Mesendoderm (in vitro differentiated cells): ENCODE results near the gene LGALS4.

Experiments
- DNase-seq: peaks from one replicate; pipeline ENCODE4 v3.0.0; 2013
- H2AK5ac ChIP-seq: 2 replicates; pipeline ENCODE4 v1.6.1; 2013; ENCODE audit warnings: low read length, inconsistent platforms
- H2BK120ac ChIP-seq: 2 replicates; pipeline ENCODE4 v1.6.1; 2013; ENCODE audit warnings: low read depth, mild to moderate bottlenecking, low read length, moderate library complexity, mixed read lengths
- H2BK15ac ChIP-seq: replicated peaks from 2 replicates; pipeline ENCODE4 v1.6.1; 2013; ENCODE audit warnings: low read depth, mild to moderate bottlenecking, moderate library complexity
- H2BK5ac ChIP-seq: 2 replicates; pipeline ENCODE4 v1.6.1; 2013; ENCODE audit warnings: low read length, inconsistent platforms
- H3K18ac ChIP-seq: 2 replicates; pipeline ENCODE4 v1.6.1; 2013; ENCODE audit warnings: mild to moderate bottlenecking, low read length, mixed read lengths
- H3K23ac ChIP-seq: one replicate; pipeline ENCODE4 v1.6.1; 2013; ENCODE audit warnings: low read length
- H3K27ac ChIP-seq: 2 replicates; pipeline ENCODE4 v1.5.1; 2013; ENCODE audit warnings: low read depth, mild to moderate bottlenecking, inconsistent platforms, low read length, moderate library complexity
- H3K27me3 ChIP-seq: 2 replicates; pipeline ENCODE4 v1.6.1; 2013; ENCODE audit warnings: low read length, control low read depth, mild to moderate bottlenecking, inconsistent platforms; ENCODE audit not compliant: insufficient read depth, poor library complexity
- H3K36me3 ChIP-seq: 2 replicates; pipeline ENCODE4 v1.6.1; 2013; ENCODE audit warnings: low read length, inconsistent platforms; ENCODE audit not compliant: control insufficient read depth, insufficient read depth
- H3K4ac ChIP-seq: one replicate; pipeline ENCODE4 v1.6.1; 2013; ENCODE audit warnings: low read depth, mild to moderate bottlenecking, low read length, moderate library complexity
- H3K4me1 ChIP-seq: 2 replicates; pipeline ENCODE4 v1.6.1; 2013; ENCODE audit warnings: low read depth, low read length, inconsistent platforms; ENCODE audit not compliant: control insufficient read depth
- H3K4me2 ChIP-seq: 2 replicates; pipeline ENCODE4 v1.6.1; 2013; ENCODE audit warnings: low read length
- H3K4me3 ChIP-seq: 2 replicates; pipeline ENCODE4 v1.5.1; 2013; ENCODE audit warnings: mild to moderate bottlenecking, low read length
- H3K56ac ChIP-seq: one replicate; pipeline ENCODE4 v1.6.1; 2013; ENCODE audit warnings: low read length
- H3K79me1 ChIP-seq: 2 replicates; pipeline ENCODE4 v1.6.1; 2013; ENCODE audit warnings: low read length, inconsistent platforms
- H3K79me2 ChIP-seq: 2 replicates; pipeline ENCODE4 v1.6.1; 2013; ENCODE audit warnings: mild to moderate bottlenecking, low read length; ENCODE audit not compliant: control insufficient read depth, insufficient read depth
- H3K9ac ChIP-seq: 2 replicates; pipeline ENCODE4 v1.6.1; 2013; ENCODE audit warnings: low read length, inconsistent platforms
- H4K5ac ChIP-seq: one replicate; pipeline ENCODE4 v1.6.1; 2013; ENCODE audit warnings: low read length
- H4K8ac ChIP-seq: one replicate; pipeline ENCODE4 v1.6.1; 2013; ENCODE audit warnings: low read depth, mild to moderate bottlenecking, control low read depth, low read length, moderate library complexity
- WGBS: extraction: QIAGEN DNeasy Blood & Tissue Kit; methylation state at CpG from one replicate; pipeline ENCODE4 v1.1.7; 2013; ENCODE audit warnings: low lambda C conversion rate, missing lambda C conversion rate; ENCODE audit not compliant: insufficient coverage; ENCODE audit errors: extremely low coverage; 5-methylcytosine and 5-hydroxymethylcytosine counted together

Gene LGALS4

GRCh38 chr19:38841180-38841766 is 28.5 kb upstream of the LGALS4 start:
- H3K4ac ChIP-seq: no peak overlapping the region
- no CpG with 5 or more reads among the region's 12 CpGs for WGBS
- peaks cover 67% of the 10 kb centered on the region for H3K36me3 ChIP-seq

GRCh38 chr19:38840583-38840968 is 27.8 kb upstream of the LGALS4 start:
- Histone ChIP-seq H3K4me3 (no peak overlapping the region), H3K36me3 (peaks cover 63% of the 10 kb centered on the region), H2BK5ac (no peak overlapping the region), H2BK15ac (no peak overlapping the region), H3K79me2 (peaks cover 25% of the 10 kb centered on the region), H2BK120ac (no peak overlapping the region), H4K5ac (no peak overlapping the region), H3K9ac (no peak overlapping the region), H3K79me1 (peaks cover 26% of the 10 kb centered on the region), H3K27ac (no peak overlapping the region), H3K23ac (no peak overlapping the region), H4K8ac (no peak overlapping the region), H3K4me2 (no peak overlapping the region), H3K4ac (no peak overlapping the region), H3K27me3 (no peaks in the 10 kb centered on the region), H2AK5ac (no peak overlapping the region), H3K56ac (no peak overlapping the region), H3K18ac (no peak overlapping the region), H3K4me1 (no peaks in the 10 kb centered on the region)
- WGBS: no CpG with 5 or more reads among the region's 5 CpGs
- DNase-seq: no peak

More at GRCh38 chr19:38841180-38841766, 28.5 kb upstream of the LGALS4 start:
- Histone ChIP-seq H3K4me1 (no peaks in the 10 kb centered on the region), H2BK15ac (no peak overlapping the region), H2BK5ac (no peak overlapping the region), H4K8ac (no peak overlapping the region), H3K79me2 (peaks cover 32% of the 10 kb centered on the region), H3K9ac (no peak overlapping the region), H2AK5ac (no peak overlapping the region), H3K79me1 (peaks cover 31% of the 10 kb centered on the region), H3K18ac (no peak overlapping the region), H2BK120ac (no peak overlapping the region), H3K27me3 (no peaks in the 10 kb centered on the region), H4K5ac (no peak overlapping the region), H3K4me3 (no peak overlapping the region), H3K27ac (no peak overlapping the region), H3K56ac (no peak overlapping the region), H3K23ac (no peak overlapping the region), H3K4me2 (no peak overlapping the region)
- DNase-seq: no peak

GRCh38 chr19:38839816-38840582 is 27.3 kb upstream of the LGALS4 start:
- Histone ChIP-seq H3K36me3 (peaks cover 60% of the 10 kb centered on the region), H3K27me3 (no peaks in the 10 kb centered on the region), H3K4me1 (no peaks in the 10 kb centered on the region), H2BK5ac (no peak overlapping the region), H4K5ac (no peak overlapping the region), H3K4me2 (no peak overlapping the region), H3K23ac (no peak overlapping the region), H3K56ac (no peak overlapping the region), H4K8ac (no peak overlapping the region), H3K9ac (no peak overlapping the region), H3K79me2 (peaks cover 21% of the 10 kb centered on the region), H2AK5ac (no peak overlapping the region), H3K18ac (no peak overlapping the region), H3K4ac (no peak overlapping the region), H3K4me3 (no peak overlapping the region), H3K79me1 (peaks cover 22% of the 10 kb centered on the region), H2BK15ac (no peak overlapping the region), H3K27ac (no peak overlapping the region), H2BK120ac (no peak overlapping the region)
- DNase-seq: no peak
- no CpG with 5 or more reads among the region's 28 CpGs for WGBS

GRCh38 chr19:38838986-38839761 is 26.4 kb upstream of the LGALS4 start:
- Histone ChIP-seq H3K27me3 (no peaks in the 10 kb centered on the region), H3K56ac (no peak overlapping the region), H3K4me2 (no peak overlapping the region), H3K23ac (no peak overlapping the region), H4K5ac (no peak overlapping the region), H2AK5ac (no peak overlapping the region), H3K4me1 (no peaks in the 10 kb centered on the region), H3K4me3 (no peak overlapping the region), H2BK120ac (no peak overlapping the region), H2BK5ac (no peak overlapping the region), H3K4ac (no peak overlapping the region), H3K79me2 (peaks cover 18% of the 10 kb centered on the region), H3K36me3 (peaks cover 57% of the 10 kb centered on the region), H3K79me1 (peaks cover 20% of the 10 kb centered on the region), H3K18ac (no peak overlapping the region), H2BK15ac (no peak overlapping the region), H4K8ac (no peak overlapping the region), H3K27ac (no peak overlapping the region), H3K9ac (no peak overlapping the region)
- WGBS: no CpG with 5 or more reads among the region's 12 CpGs
- DNase-seq: no peak

- Histone ChIP-seq H3K18ac (no peak overlapping the region), H3K4me3 (no peak overlapping the region), H3K4ac (no peak overlapping the region), H3K27ac (no peak overlapping the region), H3K56ac (no peak overlapping the region), H3K79me1 (peaks cover 18% of the 10 kb centered on the region), H2BK5ac (no peak overlapping the region), H3K27me3 (no peaks in the 10 kb centered on the region), H4K8ac (no peak overlapping the region), H3K4me1 (no peaks in the 10 kb centered on the region), H3K36me3 (peaks cover 51% of the 10 kb centered on the region), H3K79me2 (peaks cover 12% of the 10 kb centered on the region), H3K4me2 (no peak overlapping the region), H2BK15ac (no peak overlapping the region), H2AK5ac (no peak overlapping the region), H2BK120ac (no peak overlapping the region), H3K9ac (no peak overlapping the region), H4K5ac (no peak overlapping the region), H3K23ac (no peak overlapping the region)
- DNase-seq: peak; percentile 45
- no CpG with 5 or more reads among the region's 19 CpGs for WGBS
Observed at GRCh38 chr19:38838208-38838985, 25.7 kb upstream of the LGALS4 start.
